Esophagus mucosa (tissue), 1 donor: ENCODE measurements around the gene UQCR11. TPM values are rescaled to one million over a fixed set of nuclear protein-coding genes. Genes with fewer than 3 reads are reported as not detected.

Experiments used
- ATAC-seq: fragments of 200-7000 bp; cut with Tn5 transposase; one replicate; pipeline ENCODE4 v1.9.1; 2020
- total RNA-seq: library from RNA; stranded (reverse); gene quantifications from one replicate; pipeline ENCODE4 v1.2.4, GENCODE V29; 2023
- donor health status: DM: yes; HTN: yes; CAD: no.

UQCR11 gene
- total RNA-seq, 1 donor from 2014 or later, result 225 TPM

DNA sequence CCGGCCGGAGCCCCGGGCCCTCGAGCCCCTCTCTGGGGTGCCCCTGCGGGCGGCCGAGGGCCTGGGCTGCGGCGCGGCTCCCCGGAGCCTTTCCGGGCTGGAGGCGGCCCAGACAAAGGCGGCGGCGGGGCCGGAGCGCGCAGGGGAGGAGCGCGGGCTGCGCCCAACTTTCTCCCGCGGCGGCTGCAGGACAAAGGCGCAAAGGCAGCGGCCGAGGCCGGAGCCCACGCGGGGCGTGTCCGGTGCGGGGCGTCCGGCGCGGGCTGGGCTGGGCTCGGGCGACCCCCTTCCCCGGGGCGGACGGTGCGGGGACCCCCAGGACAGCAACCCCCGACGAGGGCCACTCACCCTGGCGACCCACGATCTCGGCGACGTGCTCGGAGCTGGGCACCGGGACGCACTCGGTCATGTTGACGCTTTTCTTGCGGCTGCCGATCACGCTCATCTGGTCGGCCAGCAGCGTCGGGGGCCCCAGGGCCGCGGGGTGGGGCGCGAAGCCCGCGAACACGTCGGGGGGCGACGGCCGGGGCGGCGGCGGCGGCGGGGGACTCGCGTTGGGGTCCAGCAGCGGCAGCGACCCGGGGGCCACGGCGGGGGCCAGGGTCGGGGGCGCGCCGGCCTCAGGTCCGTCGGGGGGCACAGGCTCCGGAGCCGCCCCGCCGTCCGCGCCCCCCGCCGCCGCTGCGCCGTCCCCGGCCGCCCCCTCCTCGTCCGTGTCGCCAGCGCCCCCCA lies 38.0 kb downstream of the UQCR11 start:
- ATAC-seq, result peak; percentile 15

DNA sequence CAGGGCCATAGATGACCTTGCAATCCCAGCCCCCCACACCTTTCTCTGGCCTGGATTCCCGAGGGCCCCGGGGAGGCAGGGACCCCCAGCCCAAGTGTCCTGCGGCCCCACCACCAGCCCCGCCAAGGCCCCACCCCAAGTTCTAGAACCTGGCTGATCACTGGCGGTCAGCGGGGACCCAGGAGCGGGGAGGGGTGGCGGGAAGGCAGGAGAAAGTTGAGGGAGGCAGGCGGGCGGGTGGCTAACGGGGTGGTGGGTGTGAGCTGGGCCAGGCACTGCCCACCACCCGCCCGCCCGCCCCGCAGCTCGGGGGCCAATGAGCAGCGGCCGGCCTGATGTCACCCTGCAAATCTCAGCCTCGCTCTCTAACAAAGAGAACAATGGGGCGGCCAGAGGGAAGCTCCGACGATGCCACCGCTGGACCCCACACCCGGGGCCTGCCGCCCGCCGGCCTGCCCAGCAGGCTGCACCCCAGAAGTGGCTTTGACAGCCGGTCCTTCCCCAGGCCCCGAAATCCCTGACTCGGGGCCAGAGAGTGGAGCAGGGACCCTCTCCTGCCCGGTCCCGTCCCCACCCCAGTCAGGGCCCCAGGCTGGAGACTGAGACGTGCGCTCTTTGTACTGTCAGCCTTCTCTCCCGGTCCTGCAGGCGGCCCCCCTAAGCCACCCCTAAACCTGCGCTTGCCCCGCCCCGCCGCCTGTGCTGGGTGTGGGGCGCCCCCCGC lies 38.7 kb downstream of the UQCR11 start:
- ATAC-seq, result peak; percentile 24

DNA sequence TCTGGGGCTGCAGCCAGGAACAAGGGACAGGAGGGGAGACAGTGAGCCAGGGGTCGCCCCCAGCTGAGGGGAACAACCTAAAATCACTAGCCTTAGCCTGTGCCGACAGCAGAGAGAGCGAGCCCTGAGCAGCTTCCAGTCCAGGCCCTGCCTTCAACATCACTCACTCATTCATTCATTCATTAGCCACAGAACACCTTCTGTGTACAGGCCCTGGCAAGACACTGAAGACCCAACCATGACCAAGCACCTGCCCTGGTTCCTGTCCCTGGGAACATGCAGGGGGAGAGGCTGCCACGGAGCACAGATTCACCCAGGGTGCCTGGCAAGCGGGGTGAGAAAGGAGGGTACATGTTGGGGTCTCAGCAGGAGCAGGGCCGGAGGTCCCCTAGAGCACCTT lies 42.0 kb downstream of the UQCR11 start:
- ATAC-seq, result no peak

DNA sequence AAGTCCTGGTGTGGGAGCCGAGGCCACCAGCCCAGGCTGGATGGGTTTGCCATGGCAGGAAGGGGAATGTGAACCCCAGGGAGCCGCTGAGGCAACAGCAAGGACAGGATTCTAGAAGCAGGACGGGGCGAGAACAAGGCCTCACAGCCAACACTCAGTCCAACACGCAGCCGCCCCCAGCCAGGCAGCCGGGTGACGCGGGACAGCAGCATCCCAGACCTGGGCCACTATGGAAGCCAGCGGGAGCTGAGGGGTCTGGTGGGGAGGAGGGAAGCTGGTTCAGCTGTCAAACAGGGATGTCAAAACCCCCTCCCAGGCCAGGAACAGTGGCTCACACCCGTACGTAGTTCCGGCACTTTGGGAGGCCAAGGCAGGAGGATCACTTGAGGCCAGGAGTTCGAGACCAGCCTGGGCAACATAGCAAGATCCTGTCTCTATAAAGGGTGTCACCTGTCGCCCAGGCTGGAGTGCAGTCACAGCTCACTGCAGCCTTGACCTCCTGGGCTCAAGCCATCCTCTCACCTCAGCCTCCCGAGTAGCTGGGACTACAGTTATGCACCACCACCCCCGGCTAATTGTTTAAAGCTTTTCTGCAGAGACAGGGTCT lies 43.9 kb downstream of the UQCR11 start:
- ATAC-seq, result no peak

DNA sequence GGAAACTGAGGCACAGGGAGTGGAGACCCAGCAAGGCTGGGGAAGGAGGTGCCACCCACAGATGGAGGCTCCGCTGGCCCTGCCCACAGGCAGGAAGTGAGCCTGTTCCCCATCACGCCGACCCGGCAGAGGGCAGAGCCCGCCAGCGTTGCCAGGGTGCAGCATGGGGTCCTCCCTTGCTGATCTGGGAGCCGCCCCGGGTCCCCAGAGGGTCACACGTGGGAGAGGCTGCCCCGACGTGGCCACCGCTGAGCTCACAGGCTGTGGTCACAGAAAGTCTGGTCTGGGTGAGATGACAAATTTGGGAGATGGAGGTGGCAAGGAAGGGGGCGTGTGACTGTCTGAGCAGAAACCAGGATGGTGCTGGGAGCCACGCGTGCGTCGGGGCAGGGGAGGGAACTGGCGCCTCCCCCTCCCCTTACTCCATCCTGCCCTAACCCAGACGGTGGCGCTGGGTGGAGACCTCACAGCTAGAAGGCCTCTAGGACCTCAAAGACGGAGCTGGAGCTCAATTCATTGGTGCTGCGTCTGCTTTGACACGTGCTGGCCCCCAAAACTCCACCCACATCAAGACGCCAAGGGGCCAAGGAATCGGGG lies 44.9 kb downstream of the UQCR11 start:
- ATAC-seq, result no peak

DNA sequence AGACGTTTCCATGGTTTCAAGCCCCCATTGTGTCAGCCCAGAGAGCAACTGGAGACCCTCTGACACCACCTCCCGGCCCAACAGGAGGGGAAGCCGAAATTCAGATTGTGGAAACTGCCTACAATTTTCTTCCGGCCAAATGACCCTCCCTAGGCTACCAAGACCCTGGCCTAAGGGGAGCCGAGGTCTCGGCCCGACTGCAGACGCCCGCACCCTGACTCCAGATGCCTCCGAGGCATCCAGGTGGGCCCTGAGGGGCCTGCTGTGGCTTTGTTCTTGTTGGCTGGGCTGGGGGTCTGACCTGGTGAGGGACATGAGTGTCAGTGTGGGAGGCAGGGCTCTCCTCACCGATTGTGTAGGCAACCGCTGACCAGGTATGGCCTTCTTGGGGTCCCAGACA lies 46.7 kb downstream of the UQCR11 start:
- ATAC-seq, result no peak

DNA sequence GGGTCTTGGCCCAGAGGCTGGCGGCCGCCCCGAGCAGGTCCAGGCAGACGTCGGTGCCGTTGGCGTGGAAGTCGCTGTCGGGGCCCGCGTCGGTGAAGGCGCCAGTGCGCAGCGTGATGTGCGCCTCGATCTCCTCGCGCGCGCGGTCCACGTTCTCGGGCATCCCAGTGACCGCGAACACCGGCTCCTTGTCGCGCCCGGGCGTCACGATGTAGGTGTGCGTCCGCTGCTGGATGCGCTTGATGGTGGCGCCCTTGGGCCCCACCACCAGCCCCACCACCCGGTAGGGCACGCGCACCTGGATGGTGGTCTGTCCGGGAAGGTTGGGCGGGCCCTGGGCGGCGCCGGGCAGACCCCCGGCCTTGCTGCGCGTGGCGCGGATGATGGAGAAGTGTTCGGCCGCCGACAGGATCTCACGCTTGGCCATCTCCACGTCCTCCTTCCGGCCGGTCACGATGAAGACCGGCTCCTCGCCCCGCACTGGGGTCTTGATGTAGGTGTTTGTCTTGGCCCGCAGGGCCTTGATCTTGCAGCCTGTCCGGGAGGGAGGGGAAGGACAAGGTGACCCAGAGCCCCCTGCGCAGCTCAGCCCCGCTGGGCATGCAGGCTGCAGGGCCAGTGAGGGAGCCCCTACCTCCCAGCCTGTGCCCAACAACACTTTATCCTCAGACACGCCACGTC lies 48.7 kb downstream of the UQCR11 start:
- no peak for ATAC-seq

DNA sequence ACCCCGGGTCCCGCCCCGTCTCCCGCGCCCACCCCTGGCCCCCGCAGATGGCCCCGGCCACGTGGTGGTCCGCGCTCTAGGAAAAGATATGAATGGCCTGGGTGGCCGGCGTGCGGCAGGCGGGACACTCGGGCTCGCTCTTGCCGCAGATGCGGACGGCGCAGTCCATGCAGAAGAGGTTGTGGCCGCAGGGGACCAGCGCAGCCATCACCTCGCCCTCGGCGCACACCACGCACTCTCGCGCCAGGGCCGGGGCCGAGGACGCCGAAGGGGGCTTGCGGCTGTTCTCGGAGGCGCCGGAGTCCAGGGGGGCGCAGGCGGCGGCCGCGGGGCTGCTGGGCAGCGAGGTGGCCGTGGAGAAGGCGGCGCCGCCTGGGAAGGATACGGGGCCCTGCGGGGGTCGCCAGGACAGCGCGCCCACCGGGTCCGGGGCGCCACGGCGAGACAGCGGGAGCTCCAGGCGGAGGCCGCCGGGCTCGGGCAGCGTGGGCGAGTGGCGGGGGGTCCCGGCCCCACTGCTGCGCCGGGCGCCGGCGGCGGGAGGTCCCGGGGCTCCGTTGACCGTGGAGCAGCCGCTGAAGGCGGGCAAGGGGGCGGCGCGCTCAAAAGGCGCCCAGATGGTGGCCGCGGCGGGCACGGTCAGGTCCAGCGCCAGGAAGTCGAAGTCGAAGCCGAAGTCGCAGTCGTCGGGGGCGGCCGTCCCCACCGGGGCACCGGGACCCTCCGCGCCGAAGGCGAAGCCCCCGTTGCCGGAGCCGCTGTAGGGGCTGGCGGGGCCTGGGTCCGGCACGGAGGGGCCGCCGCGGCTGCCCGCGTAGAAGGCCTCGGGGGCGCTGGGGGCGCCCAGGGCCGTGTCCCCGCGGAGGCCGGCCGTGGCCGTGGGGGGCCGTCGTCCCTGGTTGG lies 49.5 kb downstream of the UQCR11 start:
- ATAC-seq, result no peak

DNA sequence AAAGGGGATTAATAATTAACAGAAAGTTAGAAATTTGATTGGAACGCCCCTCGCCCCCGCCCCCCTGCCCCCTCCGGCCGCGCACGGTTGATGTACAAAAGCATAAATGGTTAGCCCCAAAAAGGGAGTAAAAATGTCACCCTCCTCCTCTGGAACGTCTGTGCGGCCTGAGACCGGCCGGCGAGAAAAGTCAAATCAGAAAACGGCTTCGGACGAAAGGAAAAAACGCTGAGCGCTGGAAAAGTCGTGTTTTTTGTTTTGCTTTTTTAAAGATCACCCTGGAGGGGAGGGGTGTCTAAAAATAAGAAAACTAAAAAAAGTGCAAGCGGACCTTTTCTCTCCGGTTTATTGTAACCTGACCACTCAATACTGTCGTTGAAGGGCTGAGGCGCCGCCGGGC lies 50.3 kb downstream of the UQCR11 start:
- ATAC-seq, result no peak

DNA sequence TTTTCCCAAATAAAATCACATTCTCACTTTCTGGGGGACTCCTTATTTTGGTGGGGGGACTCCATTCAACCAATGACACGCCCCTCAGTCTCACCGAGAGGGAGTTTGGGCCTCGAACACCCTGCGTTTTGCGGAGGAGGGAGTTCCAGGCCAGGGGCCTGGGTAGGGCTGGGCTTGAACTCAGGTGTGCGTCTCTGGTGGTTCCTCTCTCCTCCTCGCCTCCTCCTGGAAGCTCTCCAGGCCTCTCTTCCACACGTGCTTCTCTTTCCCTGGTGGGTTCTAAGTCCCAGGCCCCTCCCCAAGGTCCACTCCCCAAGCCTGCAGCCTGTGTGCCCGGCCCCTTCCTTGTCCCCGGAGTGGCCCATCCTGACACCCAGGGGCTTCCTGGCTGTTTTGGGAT lies 51.8 kb downstream of the UQCR11 start:
- ATAC-seq, result no peak

DNA sequence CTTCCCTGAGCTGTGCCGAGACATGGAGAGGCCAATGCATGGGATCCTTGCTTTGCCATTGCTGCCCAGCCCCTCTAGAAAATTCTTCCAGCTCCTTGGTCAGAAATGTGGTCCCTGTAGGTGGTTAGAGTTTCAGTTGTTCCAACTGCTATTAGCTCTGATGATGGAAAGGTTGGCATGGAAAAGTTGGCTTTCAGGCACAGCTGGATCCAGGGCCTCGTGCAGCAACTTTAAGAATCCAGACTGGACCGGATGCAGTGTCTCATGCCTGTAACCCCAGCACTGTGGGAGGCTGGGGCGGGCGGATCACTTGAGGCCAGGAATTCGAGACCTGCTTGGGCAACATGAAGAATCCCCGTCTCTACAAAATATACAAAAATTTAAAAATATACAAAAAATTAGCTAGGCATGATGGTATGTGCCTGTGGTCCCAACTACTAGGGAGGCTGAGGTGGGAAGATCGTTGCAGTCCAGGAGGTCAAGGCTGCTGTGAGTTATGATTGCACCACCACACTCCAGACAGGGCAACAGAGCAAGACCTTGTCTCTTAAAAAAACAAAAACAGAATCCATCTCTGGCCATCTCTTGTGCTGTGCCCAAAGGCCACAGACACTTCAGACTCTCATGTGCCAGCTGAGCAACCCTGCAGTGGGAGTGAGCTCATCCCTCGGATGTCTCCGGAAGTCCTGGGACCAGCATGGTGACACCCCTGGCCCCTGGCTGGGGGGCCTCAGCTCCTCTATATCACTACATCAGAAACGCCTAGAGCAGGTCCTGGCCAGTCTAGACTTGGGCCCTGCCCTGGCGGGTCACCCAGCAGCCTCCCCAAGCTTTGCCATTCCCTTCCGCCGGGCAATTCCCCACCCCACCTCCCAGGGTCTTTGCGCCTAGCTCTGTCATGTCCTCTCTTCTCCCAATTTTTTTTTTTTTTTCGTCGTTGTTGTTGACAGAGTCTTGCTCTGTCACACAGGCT lies 53.9 kb downstream of the UQCR11 start:
- ATAC-seq, result no peak

DNA sequence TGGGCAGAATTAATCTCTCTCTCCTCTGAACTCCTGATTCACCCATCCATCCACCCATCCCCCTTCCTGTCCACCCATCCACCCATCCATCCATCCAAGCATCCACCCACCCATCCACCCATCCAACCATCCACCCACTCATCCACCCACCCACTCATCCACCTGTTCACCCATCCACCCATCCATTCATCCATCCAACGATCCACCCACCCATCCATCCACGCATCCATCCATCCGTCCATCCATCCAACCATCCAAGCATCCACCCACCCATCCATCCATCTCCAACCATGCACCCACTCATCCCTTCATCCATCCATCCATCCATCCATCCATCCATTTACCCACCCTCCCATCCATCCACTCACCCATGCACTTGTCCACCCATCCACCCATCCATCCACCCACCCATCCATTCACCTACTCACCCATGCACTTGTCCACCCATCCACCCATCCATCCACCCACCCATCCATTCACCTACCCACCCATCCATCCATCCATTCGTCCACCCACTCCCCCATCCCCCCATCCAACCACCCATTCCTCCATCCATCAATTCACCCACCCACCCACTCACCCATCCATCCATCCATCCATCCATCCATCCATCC lies 55.8 kb downstream of the UQCR11 start:
- no peak for ATAC-seq

Other genes starting within 250 kb of the UQCR11 start
- gene NDUFS7, start 221.6 kb downstream of the UQCR11 start, total RNA-seq, result 120 TPM
- 19.2 TPM for gene GAMT, start 203.9 kb downstream of the UQCR11 start, total RNA-seq
- gene DAZAP1, start 197.9 kb downstream of the UQCR11 start, total RNA-seq, result 91.6 TPM
- gene RPS15, start 167.1 kb downstream of the UQCR11 start, total RNA-seq, result 1,167 TPM
- 0.48 TPM for gene APC2, start 155.3 kb downstream of the UQCR11 start, total RNA-seq
- gene C19orf25, start 126.2 kb downstream of the UQCR11 start, total RNA-seq, result 19.2 TPM
- 1.2 TPM for gene PCSK4, start 115.1 kb downstream of the UQCR11 start, total RNA-seq
- 8.5 TPM for gene REEP6, start 114.3 kb downstream of the UQCR11 start, total RNA-seq
- 6.7 TPM for gene ADAMTSL5, start 92.4 kb downstream of the UQCR11 start, total RNA-seq
- not detected for gene PLK5, start 81.4 kb downstream of the UQCR11 start, total RNA-seq
- gene MEX3D, start 37.1 kb downstream of the UQCR11 start, total RNA-seq, result 17.8 TPM
- gene MBD3, start 12.6 kb downstream of the UQCR11 start, total RNA-seq, result 44.2 TPM
- 39.5 TPM for gene TCF3, start 47.2 kb upstream of the UQCR11 start, total RNA-seq
- not detected for gene ONECUT3, start 148.0 kb upstream of the UQCR11 start, total RNA-seq
- gene ATP8B3, start 206.8 kb upstream of the UQCR11 start, total RNA-seq, result 1.8 TPM
- gene REXO1, start 243.0 kb upstream of the UQCR11 start, total RNA-seq, result 16.9 TPM